Colonic mucosa (tissue), 4 donors: Measurements from ENCODE around the gene PGAP1. TPM values are rescaled to one million over a fixed set of nuclear protein-coding genes. Genes with fewer than 3 reads are reported as not detected.

Experiments
- DNase-seq: peaks from one replicate; pipeline ENCODE4 v3.0.0-alpha.2; 2020
- H3K27ac ChIP-seq: fragments of 200-600 bp; one replicate; pipeline ENCODE4 v1.8.0; 2021
- H3K27me3 ChIP-seq: fragments of 200-600 bp; one replicate; pipeline ENCODE4 v1.8.0; 2021
- H3K36me3 ChIP-seq: fragments of 200-600 bp; one replicate; pipeline ENCODE4 v1.8.0; 2021
- H3K4me1 ChIP-seq: fragments of 200-600 bp; one replicate; pipeline ENCODE4 v1.8.0; 2021; ENCODE audit warnings: mild to moderate bottlenecking
- H3K4me3 ChIP-seq: fragments of 200-600 bp; one replicate; pipeline ENCODE4 v1.8.0; 2021
- H3K9ac ChIP-seq, 2 donors: one replicate each; pipeline ENCODE4 v1.7.0; 2013; ENCODE audit warnings: control low read depth in 2 of 2, low read depth in 2 of 2, low read length in 2 of 2
- H3K9me3 ChIP-seq: fragments of 200-600 bp; one replicate; pipeline ENCODE4 v1.8.0; 2021
- intact Hi-C: fragments of 100-400 bp; cut with DNase I; formaldehyde crosslinking; loops from one replicate; pipeline ENCODE4 v1.14.1; 2022
- total RNA-seq, 2 donors: library from RNA; stranded (reverse); fragmentation: NEBNext Ultra II Directional in 1 of 2; extraction: Animal tissue kit (Norgen Biotek cat#: 25700) in 1 of 2; gene quantifications; one replicate each; pipeline ENCODE4 v1.2.1, GENCODE V29; 2021
- TF ChIP-seq, protein P1 (sequence below): fragments of 200-600 bp; IDR thresholded peaks from one replicate; pipeline ENCODE4 v1.8.0; 2022; ENCODE audit warnings: antibody characterized with exemption, mild to moderate bottlenecking
- donor health status: healthy.
- donor health status: DM: no; HTN: no; CAD: no.
- donor health status: DM: no; HTN: no; CAD: no.

Gene PGAP1
- total RNA-seq, 2 donors from 2014 or later, result 10.1 to 16.9 TPM

DNA sequence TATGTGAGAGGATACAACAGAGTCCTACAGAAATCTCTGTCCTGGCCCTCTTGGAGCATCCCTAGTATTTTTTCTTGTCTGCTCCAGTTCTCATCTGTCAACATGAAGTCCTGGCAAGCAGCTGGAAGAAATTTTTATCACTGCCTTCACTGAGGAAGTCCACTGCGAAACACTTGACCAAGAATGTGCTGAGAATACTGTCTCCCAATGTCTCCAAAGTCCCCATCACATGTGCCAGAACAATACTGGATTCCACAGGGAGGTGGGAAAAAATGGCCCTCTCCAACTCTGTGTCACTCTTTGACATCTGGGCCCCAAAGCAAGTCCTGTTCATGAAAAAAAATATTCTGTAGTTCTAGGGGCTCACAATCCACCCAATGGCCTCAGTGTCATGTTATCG lies 32.8 kb upstream of the PGAP1 start:
- TF ChIP-seq, protein P1, sequence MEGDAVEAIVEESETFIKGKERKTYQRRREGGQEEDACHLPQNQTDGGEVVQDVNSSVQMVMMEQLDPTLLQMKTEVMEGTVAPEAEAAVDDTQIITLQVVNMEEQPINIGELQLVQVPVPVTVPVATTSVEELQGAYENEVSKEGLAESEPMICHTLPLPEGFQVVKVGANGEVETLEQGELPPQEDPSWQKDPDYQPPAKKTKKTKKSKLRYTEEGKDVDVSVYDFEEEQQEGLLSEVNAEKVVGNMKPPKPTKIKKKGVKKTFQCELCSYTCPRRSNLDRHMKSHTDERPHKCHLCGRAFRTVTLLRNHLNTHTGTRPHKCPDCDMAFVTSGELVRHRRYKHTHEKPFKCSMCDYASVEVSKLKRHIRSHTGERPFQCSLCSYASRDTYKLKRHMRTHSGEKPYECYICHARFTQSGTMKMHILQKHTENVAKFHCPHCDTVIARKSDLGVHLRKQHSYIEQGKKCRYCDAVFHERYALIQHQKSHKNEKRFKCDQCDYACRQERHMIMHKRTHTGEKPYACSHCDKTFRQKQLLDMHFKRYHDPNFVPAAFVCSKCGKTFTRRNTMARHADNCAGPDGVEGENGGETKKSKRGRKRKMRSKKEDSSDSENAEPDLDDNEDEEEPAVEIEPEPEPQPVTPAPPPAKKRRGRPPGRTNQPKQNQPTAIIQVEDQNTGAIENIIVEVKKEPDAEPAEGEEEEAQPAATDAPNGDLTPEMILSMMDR, result no peak
- no peak overlapping the region for H3K9ac ChIP-seq
- H3K4me1 ChIP-seq, result no peaks in the 10 kb centered on the region
- no peak for DNase-seq
- no peaks in the 10 kb centered on the region for H3K36me3 ChIP-seq
- intact Hi-C loops, result no loop called here
- no peak overlapping the region for H3K4me3 ChIP-seq
- no peaks in the 10 kb centered on the region for H3K27me3 ChIP-seq
- no peaks in the 10 kb centered on the region for H3K9me3 ChIP-seq
- no peak overlapping the region for H3K27ac ChIP-seq

DNA sequence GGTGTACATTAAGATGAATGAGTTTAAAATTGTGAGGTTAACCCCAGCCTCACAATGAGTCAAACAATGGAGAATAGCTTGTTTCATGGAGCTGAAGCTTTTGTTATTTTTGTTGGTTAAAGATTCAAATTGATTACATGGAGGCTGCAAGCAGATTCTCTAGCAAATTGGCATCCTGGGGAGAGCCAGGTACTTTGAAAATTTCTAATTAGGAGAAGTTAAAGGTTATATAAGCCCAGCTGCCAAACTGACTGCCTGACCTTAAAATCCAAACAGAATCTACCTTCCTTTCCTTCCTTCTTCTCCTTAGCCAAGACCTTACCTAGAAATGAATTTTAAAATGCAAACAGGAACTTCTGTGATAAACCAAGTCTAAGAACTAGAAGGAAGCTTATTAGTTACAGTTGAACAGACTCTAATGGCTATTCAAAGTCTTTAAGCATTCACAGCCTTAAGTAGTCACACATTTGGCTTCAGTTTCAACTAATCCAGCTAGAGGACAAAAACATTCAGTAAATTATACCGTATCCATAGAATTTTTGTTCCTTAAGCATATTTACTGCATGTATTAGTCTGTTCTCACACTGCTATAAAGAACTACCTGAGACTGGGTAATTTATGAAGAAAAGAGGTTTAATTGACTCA lies 31.5 kb upstream of the PGAP1 start:
- Histone ChIP-seq H3K9me3 (no peaks in the 10 kb centered on the region), H3K27ac (no peak overlapping the region), H3K9ac (no peak overlapping the region), H3K36me3 (no peaks in the 10 kb centered on the region), H3K4me3 (no peak overlapping the region), H3K4me1 (no peaks in the 10 kb centered on the region), H3K27me3 (no peaks in the 10 kb centered on the region)
- DNase-seq, result no peak
- TF ChIP-seq, protein P1, result no peak
- intact Hi-C loops, result no loop called here

DNA sequence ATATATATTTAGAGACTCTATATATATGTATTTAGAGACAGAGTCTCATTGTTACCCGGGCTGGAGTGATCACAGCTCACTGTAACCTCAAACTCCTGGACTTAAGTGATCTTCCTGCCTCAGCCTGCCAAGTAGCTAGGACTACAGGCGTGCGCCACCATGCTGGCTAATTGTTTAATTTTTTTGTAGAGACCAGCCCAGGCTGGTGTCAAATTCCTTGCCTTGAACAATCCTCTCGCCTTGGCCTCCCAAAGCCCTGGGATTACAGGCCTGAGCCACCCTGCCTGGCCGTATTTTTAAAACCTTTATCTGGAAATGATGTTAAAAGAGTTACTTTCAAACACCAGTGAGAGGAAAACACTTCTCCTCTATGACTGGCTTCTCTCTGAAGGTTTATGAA lies 30.9 kb upstream of the PGAP1 start:
- Histone ChIP-seq H3K27ac (no peak overlapping the region), H3K36me3 (no peaks in the 10 kb centered on the region), H3K4me1 (no peaks in the 10 kb centered on the region), H3K9ac (no peak overlapping the region), H3K27me3 (no peaks in the 10 kb centered on the region), H3K9me3 (no peaks in the 10 kb centered on the region), H3K4me3 (no peak overlapping the region)
- no peak for DNase-seq
- TF ChIP-seq, protein P1, result no peak
- intact Hi-C loops, result no loop called here

DNA sequence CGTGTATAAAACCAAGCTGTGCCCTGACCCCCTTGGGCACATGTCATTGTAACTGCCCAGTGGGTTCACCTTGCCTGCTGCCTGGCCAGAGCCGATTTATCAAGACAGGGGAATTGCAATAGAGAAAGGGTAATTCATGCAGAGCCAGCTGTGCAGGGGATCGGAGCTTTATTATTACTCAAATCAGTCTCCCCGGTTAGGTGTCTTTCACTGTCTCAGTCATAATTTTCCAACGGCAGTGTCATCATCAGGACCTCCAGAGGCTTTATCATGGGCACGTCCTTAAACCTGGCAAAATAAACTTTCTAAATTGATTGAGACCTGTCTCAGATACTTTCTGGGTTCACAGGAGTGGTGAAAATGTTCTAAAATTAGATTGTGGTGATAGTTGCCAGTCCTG lies 29.6 kb upstream of the PGAP1 start:
- TF ChIP-seq, protein P1, result no peak
- Histone ChIP-seq H3K9ac (no peak overlapping the region), H3K4me1 (no peaks in the 10 kb centered on the region), H3K36me3 (no peaks in the 10 kb centered on the region), H3K27me3 (no peaks in the 10 kb centered on the region), H3K4me3 (no peak overlapping the region), H3K27ac (no peak overlapping the region), H3K9me3 (no peaks in the 10 kb centered on the region)
- DNase-seq, result no peak
- intact Hi-C loops, result no loop called here

DNA sequence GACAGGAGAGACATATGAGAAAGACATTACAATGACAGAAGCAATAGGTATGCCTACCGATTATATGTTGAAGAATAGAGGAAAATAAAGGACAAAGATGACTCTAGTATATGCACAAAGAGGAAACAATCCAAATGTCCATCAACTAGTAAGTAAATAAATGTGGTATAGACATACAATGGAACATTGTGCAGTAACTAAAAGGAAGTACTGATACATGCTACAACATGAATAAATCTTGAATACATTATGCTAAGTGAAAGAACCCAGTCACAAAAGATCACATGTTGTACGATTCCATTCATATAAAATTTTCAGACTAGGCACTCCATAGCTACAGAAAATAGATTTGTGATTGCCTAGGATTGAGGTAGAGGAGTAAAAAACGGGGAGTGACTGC lies 28.5 kb upstream of the PGAP1 start:
- Histone ChIP-seq H3K9ac (no peak overlapping the region), H3K27ac (no peak overlapping the region), H3K36me3 (no peaks in the 10 kb centered on the region), H3K4me3 (no peak overlapping the region), H3K4me1 (no peaks in the 10 kb centered on the region), H3K27me3 (no peaks in the 10 kb centered on the region), H3K9me3 (no peaks in the 10 kb centered on the region)
- intact Hi-C loops, result no loop called here
- TF ChIP-seq, protein P1, result no peak
- DNase-seq, result no peak
